Vagina (tissue), 2 donors: ENCODE results near the gene MED13L.

Experiments
- CTCF ChIP-seq, 3 experiments: fragments of 450-650 bp in 2 of 3; fragments of 200-600 bp in 1 of 3; sonication (generic) in 1 of 3; IDR thresholded peaks; one replicate each; pipeline ENCODE4 v1.5.1; 2017 to 2019; ENCODE audit warnings: antibody characterized with exemption in 3 of 3, mild to moderate bottlenecking in 2 of 3, moderate library complexity in 2 of 3
- POLR2AphosphoS5 ChIP-seq, 2 donors: sonication (generic); formaldehyde crosslinking; IDR thresholded peaks; one replicate each; pipeline ENCODE4 v1.9.0; 2017; ENCODE audit warnings: antibody characterized with exemption in 2 of 2, mild to moderate bottlenecking in 2 of 2, low read depth in 1 of 2; ENCODE audit not compliant: insufficient read depth in 1 of 2

- TF ChIP-seq CTCF (IDR thresholded peaks at IDR 0.05) (no peak), POLR2AphosphoS5 (IDR thresholded peaks at IDR 0.05; ENCODE audit: insufficient read depth in 1 of 2, low read depth in 1 of 2) (no peak)
These were observed 185.3 kb downstream of the MED13L start for GRCh38 chr12:116092162-116092561.
